Stomach (tissue), 4 donors: Measurements from ENCODE around the gene CXorf38.

Experiments
- POLR2A ChIP-seq, 4 donors: fragments of 450-650 bp; IDR thresholded peaks; one replicate each; pipeline ENCODE4 v1.6.1; 2016; ENCODE audit warnings: antibody characterized with exemption in 4 of 4, control low read depth in 2 of 4, mild to moderate bottlenecking in 1 of 4, moderate library complexity in 1 of 4
- TF ChIP-seq, protein P1 (sequence below), 7 experiments: fragments of 450-650 bp in 4 of 7; fragments of 200-600 bp in 3 of 7; sonication (generic) in 3 of 7; IDR thresholded peaks; one replicate each; pipeline ENCODE4 v1.5.1; 2016 to 2019; ENCODE audit warnings: antibody characterized with exemption in 7 of 7, control low read depth in 2 of 7, mild to moderate bottlenecking in 1 of 7

DNA sequence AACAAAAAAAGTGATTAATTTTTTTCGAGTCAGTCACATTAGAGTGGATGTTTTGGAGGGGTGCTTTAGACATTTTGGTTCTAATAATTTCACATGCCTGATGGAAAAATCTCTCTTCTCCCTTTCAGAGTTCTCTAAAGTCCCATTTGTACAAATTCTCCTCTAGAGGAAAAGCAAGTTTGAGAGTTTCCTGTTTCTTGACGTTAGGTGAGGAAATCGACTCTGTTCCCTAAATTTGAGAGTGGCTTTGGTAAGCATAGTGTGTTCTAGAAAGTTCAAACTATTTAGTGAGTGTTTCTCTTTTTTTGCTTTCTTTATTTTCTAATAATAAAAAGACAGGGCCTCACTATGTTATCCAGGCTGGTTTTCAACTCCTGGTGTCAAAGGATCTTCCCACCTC, 68.2 kb downstream of the CXorf38 start:
- no peak for TF ChIP-seq POLR2A (IDR thresholded peaks at IDR 0.05)
- TF ChIP-seq, protein P1, sequence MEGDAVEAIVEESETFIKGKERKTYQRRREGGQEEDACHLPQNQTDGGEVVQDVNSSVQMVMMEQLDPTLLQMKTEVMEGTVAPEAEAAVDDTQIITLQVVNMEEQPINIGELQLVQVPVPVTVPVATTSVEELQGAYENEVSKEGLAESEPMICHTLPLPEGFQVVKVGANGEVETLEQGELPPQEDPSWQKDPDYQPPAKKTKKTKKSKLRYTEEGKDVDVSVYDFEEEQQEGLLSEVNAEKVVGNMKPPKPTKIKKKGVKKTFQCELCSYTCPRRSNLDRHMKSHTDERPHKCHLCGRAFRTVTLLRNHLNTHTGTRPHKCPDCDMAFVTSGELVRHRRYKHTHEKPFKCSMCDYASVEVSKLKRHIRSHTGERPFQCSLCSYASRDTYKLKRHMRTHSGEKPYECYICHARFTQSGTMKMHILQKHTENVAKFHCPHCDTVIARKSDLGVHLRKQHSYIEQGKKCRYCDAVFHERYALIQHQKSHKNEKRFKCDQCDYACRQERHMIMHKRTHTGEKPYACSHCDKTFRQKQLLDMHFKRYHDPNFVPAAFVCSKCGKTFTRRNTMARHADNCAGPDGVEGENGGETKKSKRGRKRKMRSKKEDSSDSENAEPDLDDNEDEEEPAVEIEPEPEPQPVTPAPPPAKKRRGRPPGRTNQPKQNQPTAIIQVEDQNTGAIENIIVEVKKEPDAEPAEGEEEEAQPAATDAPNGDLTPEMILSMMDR (IDR thresholded peaks at IDR 0.05) = no peak
